Activated T-helper 2 cell treated with anti-CD3 and anti-CD28 coated beads, Interferon-gamma antibody, Interleukin-2, Interleukin-4, amounts not matched to agents 10 μg/mL and 5 μg/mL and 100 μg/mL, durations not matched to agents 14 hours and 24 hours and 36 hours (primary cell): ENCODE data around the gene SETBP1. TPM values are rescaled to one million over a fixed set of nuclear protein-coding genes. Genes with fewer than 3 reads are reported as not detected.

ENCODE experiments used
- DNase-seq: peaks from one replicate; pipeline ENCODE4 v3.0.0; 2021; ENCODE audit warnings: low spot score
- H3K27ac Mint-ChIP-seq: one replicate; pipeline ENCODE4 v1.8.0; 2021; ENCODE audit warnings: mixed read lengths
- H3K27me3 Mint-ChIP-seq: one replicate; pipeline ENCODE4 v1.8.0; 2021; ENCODE audit warnings: low read depth, mixed read lengths
- H3K36me3 Mint-ChIP-seq: one replicate; pipeline ENCODE4 v1.8.0; 2021; ENCODE audit warnings: low read depth, mixed read lengths
- H3K4me1 Mint-ChIP-seq: one replicate; pipeline ENCODE4 v1.8.0; 2021; ENCODE audit warnings: low read depth, mixed read lengths
- H3K4me3 Mint-ChIP-seq: one replicate; pipeline ENCODE4 v1.8.0; 2021; ENCODE audit warnings: low read depth, mild to moderate bottlenecking, moderate library complexity, mixed read lengths
- H3K9me3 Mint-ChIP-seq: one replicate; pipeline ENCODE4 v1.8.0; 2021; ENCODE audit warnings: mixed read lengths
- intact Hi-C: fragments of 100-400 bp; cut with micrococcal nuclease; formaldehyde crosslinking; loops from one replicate; pipeline ENCODE4 v1.15.1; 2023
- total RNA-seq: library from RNA; stranded (reverse); gene quantifications from 2 replicates; pipeline ENCODE4 v1.2.3, GENCODE V29; 2022

SETBP1 gene
- total RNA-seq, 1 donor from 2014 or later = 27.4 TPM

- no peaks in the 10 kb centered on the region for H3K9me3 Mint-ChIP-seq
- no peak overlapping the region for H3K27ac Mint-ChIP-seq
- intact Hi-C loops = no loop called here
- H3K36me3 Mint-ChIP-seq = no peaks in the 10 kb centered on the region
- H3K4me3 Mint-ChIP-seq = no peak overlapping the region
- H3K4me1 Mint-ChIP-seq = no peaks in the 10 kb centered on the region
- DNase-seq = no peak
- no peaks in the 10 kb centered on the region for H3K27me3 Mint-ChIP-seq
These were observed 382.8 kb downstream of the SETBP1 start for GRCh38 chr18:45063246-45064038.

GRCh38 chr18:45066210-45066609 lies 385.5 kb downstream of the SETBP1 start:
- no peak for DNase-seq
- Mint-ChIP-seq H3K9me3 (no peaks in the 10 kb centered on the region), H3K27me3 (no peaks in the 10 kb centered on the region), H3K27ac (no peak overlapping the region), H3K4me3 (no peak overlapping the region), H3K4me1 (no peaks in the 10 kb centered on the region), H3K36me3 (no peaks in the 10 kb centered on the region)
- intact Hi-C loops = no loop called here

- no peaks in the 10 kb centered on the region for H3K9me3 Mint-ChIP-seq
- H3K4me3 Mint-ChIP-seq = no peak overlapping the region
- intact Hi-C loops = no loop called here
- no peaks in the 10 kb centered on the region for H3K4me1 Mint-ChIP-seq
- H3K27me3 Mint-ChIP-seq = no peaks in the 10 kb centered on the region
- DNase-seq = no peak
- H3K27ac Mint-ChIP-seq = no peak overlapping the region
- H3K36me3 Mint-ChIP-seq = no peaks in the 10 kb centered on the region
These were observed 386.2 kb downstream of the SETBP1 start for GRCh38 chr18:45066886-45067285.

GRCh38 chr18:45068400-45069094 lies 387.9 kb downstream of the SETBP1 start:
- H3K27ac Mint-ChIP-seq = no peak overlapping the region
- intact Hi-C loops = no loop called here
- no peak for DNase-seq
- H3K36me3 Mint-ChIP-seq = no peaks in the 10 kb centered on the region
- H3K4me3 Mint-ChIP-seq = no peak overlapping the region
- H3K27me3 Mint-ChIP-seq = no peaks in the 10 kb centered on the region
- no peaks in the 10 kb centered on the region for H3K9me3 Mint-ChIP-seq
- no peaks in the 10 kb centered on the region for H3K4me1 Mint-ChIP-seq

GRCh38 chr18:45069546-45069945 lies 388.9 kb downstream of the SETBP1 start:
- Mint-ChIP-seq H3K4me1 (no peaks in the 10 kb centered on the region), H3K27me3 (no peaks in the 10 kb centered on the region), H3K4me3 (no peak overlapping the region)

GRCh38 chr18:45071956-45072355 lies 391.3 kb downstream of the SETBP1 start:
- DNase-seq = no peak
- Mint-ChIP-seq H3K4me1 (no peaks in the 10 kb centered on the region), H3K9me3 (no peaks in the 10 kb centered on the region), H3K27ac (no peak overlapping the region), H3K36me3 (no peaks in the 10 kb centered on the region), H3K4me3 (no peak overlapping the region), H3K27me3 (no peaks in the 10 kb centered on the region)
- intact Hi-C loops = no loop called here

More at GRCh38 chr18:45069546-45069945, 388.9 kb downstream of the SETBP1 start:
- Mint-ChIP-seq H3K9me3 (no peaks in the 10 kb centered on the region), H3K27ac (no peak overlapping the region), H3K36me3 (no peaks in the 10 kb centered on the region)
- intact Hi-C loops = no loop called here
- no peak for DNase-seq

- Mint-ChIP-seq H3K27ac (no peak overlapping the region), H3K9me3 (no peaks in the 10 kb centered on the region), H3K4me3 (no peak overlapping the region), H3K4me1 (no peaks in the 10 kb centered on the region), H3K27me3 (no peaks in the 10 kb centered on the region), H3K36me3 (no peaks in the 10 kb centered on the region)
- no peak for DNase-seq
- intact Hi-C loops = no loop called here
These were observed 392.9 kb downstream of the SETBP1 start for GRCh38 chr18:45073556-45073955.

GRCh38 chr18:45081566-45082181 lies 401.0 kb downstream of the SETBP1 start:
- Mint-ChIP-seq H3K36me3 (no peaks in the 10 kb centered on the region), H3K9me3 (peaks cover 4% of the 10 kb centered on the region), H3K27ac (no peak overlapping the region), H3K27me3 (no peaks in the 10 kb centered on the region), H3K4me3 (no peak overlapping the region), H3K4me1 (no peaks in the 10 kb centered on the region)
- intact Hi-C loops = no loop called here
- DNase-seq = no peak

GRCh38 chr18:45083226-45083855 lies 402.7 kb downstream of the SETBP1 start:
- DNase-seq = no peak
- Mint-ChIP-seq H3K27me3 (no peaks in the 10 kb centered on the region), H3K4me3 (no peak overlapping the region), H3K36me3 (no peaks in the 10 kb centered on the region), H3K27ac (no peak overlapping the region), H3K4me1 (no peaks in the 10 kb centered on the region), H3K9me3 (peaks cover 4% of the 10 kb centered on the region)
- intact Hi-C loops = no loop called here

- peaks cover 4% of the 10 kb centered on the region for H3K9me3 Mint-ChIP-seq
- DNase-seq = no peak
- no peaks in the 10 kb centered on the region for H3K36me3 Mint-ChIP-seq
- no peaks in the 10 kb centered on the region for H3K4me1 Mint-ChIP-seq
- H3K27me3 Mint-ChIP-seq = no peaks in the 10 kb centered on the region
- no peak overlapping the region for H3K4me3 Mint-ChIP-seq
- no peak overlapping the region for H3K27ac Mint-ChIP-seq
- intact Hi-C loops = no loop called here
These were observed 403.5 kb downstream of the SETBP1 start for GRCh38 chr18:45084206-45084605.

GRCh38 chr18:45085916-45086624 lies 405.4 kb downstream of the SETBP1 start:
- no peaks in the 10 kb centered on the region for H3K4me1 Mint-ChIP-seq
- H3K27me3 Mint-ChIP-seq = peaks cover 1% of the 10 kb centered on the region
- DNase-seq = no peak
- H3K36me3 Mint-ChIP-seq = no peaks in the 10 kb centered on the region
- intact Hi-C loops = no loop called here
- H3K27ac Mint-ChIP-seq = no peak overlapping the region
- peaks cover 3% of the 10 kb centered on the region for H3K9me3 Mint-ChIP-seq
- H3K4me3 Mint-ChIP-seq = no peak overlapping the region

GRCh38 chr18:45086777-45087176 lies 406.1 kb downstream of the SETBP1 start:
- no peak overlapping the region for H3K4me3 Mint-ChIP-seq

More at GRCh38 chr18:45086777-45087176, 406.1 kb downstream of the SETBP1 start:
- no peaks in the 10 kb centered on the region for H3K4me1 Mint-ChIP-seq
- peaks cover 2% of the 10 kb centered on the region for H3K27me3 Mint-ChIP-seq
- no peaks in the 10 kb centered on the region for H3K9me3 Mint-ChIP-seq
- no peaks in the 10 kb centered on the region for H3K36me3 Mint-ChIP-seq
- no peak overlapping the region for H3K27ac Mint-ChIP-seq
- no peak for DNase-seq
- intact Hi-C loops = no loop called here
